H9 (cell line): ENCODE measurements around the gene GLCE. TPM values are rescaled to one million over a fixed set of nuclear protein-coding genes. Genes with fewer than 3 reads are reported as not detected.

ENCODE experiments used
- DNase-seq: peaks from one replicate; pipeline ENCODE4 v3.0.0-alpha.2; 2017
- H2AFZ ChIP-seq: one replicate; pipeline ENCODE4 v1.6.1; 2013; ENCODE audit warnings: mild to moderate bottlenecking, low read length, control low read depth, moderate library complexity
- H2AK5ac ChIP-seq: 2 replicates; pipeline ENCODE4 v1.6.1; 2013; ENCODE audit warnings: low read length, control low read depth, mixed read lengths; ENCODE audit not compliant: insufficient read length
- H2BK120ac ChIP-seq: one replicate; pipeline ENCODE4 v1.6.1; 2013; ENCODE audit warnings: low read depth, mild to moderate bottlenecking, low read length, control low read depth, inconsistent platforms; ENCODE audit not compliant: poor library complexity, severe bottlenecking
- H2BK12ac ChIP-seq: 2 replicates; pipeline ENCODE4 v1.6.1; 2013; ENCODE audit warnings: low read length, control low read depth, mixed read lengths, low read depth; ENCODE audit not compliant: insufficient read length
- H2BK15ac ChIP-seq: 2 replicates; pipeline ENCODE4 v1.6.1; 2013; ENCODE audit warnings: low read depth, low read length, control low read depth
- H2BK20ac ChIP-seq: one replicate; pipeline ENCODE4 v1.6.1; 2013; ENCODE audit warnings: low read depth, mild to moderate bottlenecking, low read length, control low read depth, inconsistent platforms; ENCODE audit not compliant: poor library complexity, severe bottlenecking
- H2BK5ac ChIP-seq: 2 replicates; pipeline ENCODE4 v1.6.1; 2013; ENCODE audit warnings: low read length, control low read depth, mixed read lengths; ENCODE audit not compliant: insufficient read length
- H3K14ac ChIP-seq: 2 replicates; pipeline ENCODE4 v1.6.1; 2013; ENCODE audit warnings: low read length, control low read depth; ENCODE audit not compliant: insufficient read depth
- H3K18ac ChIP-seq: 2 replicates; pipeline ENCODE4 v1.6.1; 2013; ENCODE audit warnings: low read depth, mild to moderate bottlenecking, mixed read lengths, low read length, control low read depth; ENCODE audit not compliant: insufficient read length
- H3K23ac ChIP-seq: 2 replicates; pipeline ENCODE4 v1.6.1; 2013; ENCODE audit warnings: low read length, control low read depth, mixed read lengths, low read depth; ENCODE audit not compliant: insufficient read length
- H3K23me2 ChIP-seq: 2 replicates; pipeline ENCODE4 v1.6.1; 2013; ENCODE audit warnings: low read depth, mild to moderate bottlenecking, mixed read lengths, low read length, control low read depth; ENCODE audit not compliant: insufficient read length, poor library complexity, severe bottlenecking
- H3K27ac ChIP-seq: 2 replicates; pipeline ENCODE4 v1.5.1; 2013; ENCODE audit warnings: low read length, control low read depth, mixed read lengths, low read depth; ENCODE audit not compliant: insufficient read length
- H3K27me3 ChIP-seq: 2 replicates; pipeline ENCODE4 v1.6.1; 2013; ENCODE audit warnings: low read length, control low read depth, inconsistent platforms; ENCODE audit not compliant: insufficient read depth
- H3K4ac ChIP-seq: 2 replicates; pipeline ENCODE4 v1.6.1; 2013; ENCODE audit warnings: low read depth, mild to moderate bottlenecking, control low read depth, inconsistent platforms, low read length, moderate library complexity
- H3K4me1 ChIP-seq: 2 replicates; pipeline ENCODE4 v1.6.1; 2013; ENCODE audit warnings: low read length, control low read depth, inconsistent platforms; ENCODE audit not compliant: insufficient read depth
- H3K4me2 ChIP-seq: 2 replicates; pipeline ENCODE4 v1.6.1; 2013; ENCODE audit warnings: low read length, control low read depth, mixed read lengths; ENCODE audit not compliant: insufficient read length, insufficient read depth
- H3K56ac ChIP-seq: 2 replicates; pipeline ENCODE4 v1.6.1; 2013; ENCODE audit warnings: low read depth, mild to moderate bottlenecking, mixed read lengths, low read length, control low read depth; ENCODE audit not compliant: insufficient read length
- H3K79me1 ChIP-seq: 2 replicates; pipeline ENCODE4 v1.6.1; 2013; ENCODE audit warnings: low read depth, mild to moderate bottlenecking, moderate library complexity, low read length, control low read depth, inconsistent platforms; ENCODE audit not compliant: insufficient read depth, poor library complexity, severe bottlenecking
- H3K79me2 ChIP-seq: 2 replicates; pipeline ENCODE4 v1.6.1; 2013; ENCODE audit warnings: low read length, control low read depth, inconsistent platforms; ENCODE audit not compliant: insufficient read depth
- H3K9ac ChIP-seq: 2 replicates; pipeline ENCODE4 v1.6.1; 2013; ENCODE audit warnings: low read length, control low read depth, mixed read lengths; ENCODE audit not compliant: insufficient read length; ENCODE audit errors: extremely low read depth
- H3K9me3 ChIP-seq: one replicate; pipeline ENCODE4 v1.6.1; 2013; ENCODE audit warnings: low read depth, low read length, inconsistent platforms; ENCODE audit not compliant: control insufficient read depth
- H3T11ph ChIP-seq: one replicate; pipeline ENCODE4 v1.6.1; 2013; ENCODE audit warnings: mild to moderate bottlenecking, low read length, control low read depth, inconsistent platforms
- H4K20me1 ChIP-seq: one replicate; pipeline ENCODE4 v1.6.1; 2013; ENCODE audit not compliant: control insufficient read depth, insufficient read length, insufficient read depth
- H4K5ac ChIP-seq: 2 replicates; pipeline ENCODE4 v1.6.1; 2013; ENCODE audit warnings: low read depth, mild to moderate bottlenecking, mixed read lengths, low read length, control low read depth; ENCODE audit not compliant: insufficient read length
- H4K8ac ChIP-seq: replicated peaks from 2 replicates; pipeline ENCODE4 v1.6.1; 2013; ENCODE audit warnings: low read length, control low read depth, mixed read lengths, low read depth; ENCODE audit not compliant: insufficient read length
- H4K91ac ChIP-seq: 2 replicates; pipeline ENCODE4 v1.6.1; 2013; ENCODE audit warnings: low read depth, mild to moderate bottlenecking, moderate library complexity, mixed read lengths, low read length, control low read depth; ENCODE audit not compliant: insufficient read length
- H3K27ac Mint-ChIP-seq, 3 experiments: 2 replicates in 2 of 3; 3 replicates in 1 of 3; pipeline ENCODE4 v1.8.0; 2020 to 2021; ENCODE audit warnings: mixed read lengths in 3 of 3, mild to moderate bottlenecking in 1 of 3, moderate library complexity in 1 of 3
- H3K27me3 Mint-ChIP-seq: 2 replicates; pipeline ENCODE4 v1.8.0; 2021; ENCODE audit warnings: low read depth, mild to moderate bottlenecking, moderate library complexity, mixed read lengths
- H3K36me3 Mint-ChIP-seq, 3 experiments: 2 replicates in 2 of 3; 3 replicates in 1 of 3; pipeline ENCODE4 v1.8.0; 2020 to 2021; ENCODE audit warnings: low read depth in 3 of 3, mixed read lengths in 3 of 3; ENCODE audit not compliant: insufficient read depth in 1 of 3
- H3K4me1 Mint-ChIP-seq, 2 experiments: 2 replicates each; pipeline ENCODE4 v1.8.0; 2020; ENCODE audit warnings: mixed read lengths in 2 of 2
- H3K4me3 Mint-ChIP-seq, 2 experiments: 2 replicates in 1 of 2; 3 replicates in 1 of 2; pipeline ENCODE4 v1.8.0; 2020 to 2021; ENCODE audit warnings: mild to moderate bottlenecking in 2 of 2, mixed read lengths in 2 of 2, moderate library complexity in 1 of 2
- H3K9me3 Mint-ChIP-seq, 2 experiments: 2 replicates in 1 of 2; 3 replicates in 1 of 2; pipeline ENCODE4 v1.8.0; 2020; ENCODE audit warnings: mild to moderate bottlenecking in 2 of 2, mixed read lengths in 2 of 2, moderate library complexity in 1 of 2
- CTCF ChIP-seq: fragments of 200-600 bp; sonication (generic); conservative IDR thresholded peaks from 3 replicates; pipeline ENCODE4 v1.8.0; 2021; ENCODE audit warnings: antibody characterized with exemption, mild to moderate bottlenecking
- WGBS: extraction: QIAGEN DNeasy Blood & Tissue Kit; methylation state at CpG from one replicate; pipeline ENCODE4 v1.1.7; 2013; ENCODE audit warnings: missing lambda C conversion rate, low lambda C conversion rate, mixed read lengths; ENCODE audit not compliant: insufficient read length; ENCODE audit errors: extremely low coverage; 5-methylcytosine and 5-hydroxymethylcytosine counted together
- total RNA-seq: library from RNA; stranded (reverse); gene quantifications from 2 replicates; pipeline ENCODE4 v1.2.1, GENCODE V29; 2021

Gene GLCE
- total RNA-seq, 1 experiment from 2014 or later: 12.2 TPM

GRCh38 chr15:69315402-69316110, 155.1 kb downstream of the GLCE start:
- H3K18ac ChIP-seq: no peak overlapping the region
- H4K20me1 ChIP-seq: no peaks in the 10 kb centered on the region
- no peak overlapping the region for H2BK20ac ChIP-seq
- no peak overlapping the region for H3K56ac ChIP-seq
- H3T11ph ChIP-seq: no peak overlapping the region
- H3K36me3 Mint-ChIP-seq: no peaks in the 10 kb centered on the region
- no peak overlapping the region for H2AFZ ChIP-seq
- H2BK120ac ChIP-seq: no peak overlapping the region
- no peak for TF ChIP-seq CTCF
- H3K4me1 Mint-ChIP-seq: peaks cover 16 to 34% of the 10 kb centered on the region in 2 experiments
- H3K79me2 ChIP-seq: no peaks in the 10 kb centered on the region
- H3K4me2 ChIP-seq: no peak overlapping the region
- peak overlapping the region in 1 of 3 experiments; percentile 50; a peak in 2 of 7 replicates for H3K27ac Mint-ChIP-seq
- no peak overlapping the region for H3K14ac ChIP-seq
- H3K27me3 ChIP-seq: no peaks in the 10 kb centered on the region
- H2BK12ac ChIP-seq: no peak overlapping the region
- no CpG with 5 or more reads among the region's 9 CpGs for WGBS
- H4K91ac ChIP-seq: no peak overlapping the region
- H2BK5ac ChIP-seq: no peak overlapping the region
- H3K9ac ChIP-seq: no peak overlapping the region
- DNase-seq: no peak
- no peaks in the 10 kb centered on the region for H3K9me3 ChIP-seq
- no peaks in the 10 kb centered on the region for H3K9me3 Mint-ChIP-seq
- H3K4me1 ChIP-seq: no peaks in the 10 kb centered on the region
- H3K79me1 ChIP-seq: no peaks in the 10 kb centered on the region
- no peak overlapping the region for H3K4ac ChIP-seq
- no peak overlapping the region for H4K5ac ChIP-seq
- H2BK15ac ChIP-seq: no peak overlapping the region
- no peak overlapping the region for H4K8ac ChIP-seq
- H3K23me2 ChIP-seq: no peaks in the 10 kb centered on the region
- no peak overlapping the region for H3K27ac ChIP-seq
- no peak overlapping the region for H3K23ac ChIP-seq
- peaks cover 9% of the 10 kb centered on the region for H3K27me3 Mint-ChIP-seq
- H3K4me3 Mint-ChIP-seq: no peak overlapping the region
- no peak overlapping the region for H2AK5ac ChIP-seq
